NCI-H1048 (cell line): ENCODE results near the gene OR52N4.
"Not testable (repeated sequence)": the region's sequence is repeated elsewhere in the genome, so short reads cannot be mapped to it uniquely, and the experiment has no call there.

ENCODE experiments used
- DNase-seq: peaks from one replicate; lab custom pipeline; 2025; lab: John Stamatoyannopoulos, UW

OR52N4 gene

DNA sequence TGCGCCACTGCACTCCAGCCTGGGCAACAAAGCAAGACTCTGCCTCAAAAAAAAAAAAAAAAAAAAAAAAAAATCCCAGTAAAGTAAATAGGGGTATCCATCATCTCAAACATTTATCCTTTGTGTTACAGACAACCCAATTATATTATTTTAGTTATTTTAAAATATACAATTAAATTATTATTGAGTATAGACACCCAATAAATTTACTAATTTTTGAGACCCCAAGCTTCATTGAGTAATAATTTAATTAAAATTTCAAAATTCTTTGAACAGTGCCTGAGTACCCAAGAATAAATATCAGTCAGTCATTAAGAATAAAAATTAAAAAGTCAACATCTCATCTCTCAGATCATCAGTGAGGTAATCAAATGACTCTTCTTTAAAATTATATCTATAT lies at the start of gene OR52N4:
Gene OR52N4 (plus strand): TSS at position 301 of the 400 bp plus-strand sequence. CDS start 498 bp downstream, outside the sequence.
- DNase-seq: no peak

GRCh38 chr11:5705688-5706087 lies 48.4 kb upstream of the OR52N4 start:
- no peak for DNase-seq

DNA sequence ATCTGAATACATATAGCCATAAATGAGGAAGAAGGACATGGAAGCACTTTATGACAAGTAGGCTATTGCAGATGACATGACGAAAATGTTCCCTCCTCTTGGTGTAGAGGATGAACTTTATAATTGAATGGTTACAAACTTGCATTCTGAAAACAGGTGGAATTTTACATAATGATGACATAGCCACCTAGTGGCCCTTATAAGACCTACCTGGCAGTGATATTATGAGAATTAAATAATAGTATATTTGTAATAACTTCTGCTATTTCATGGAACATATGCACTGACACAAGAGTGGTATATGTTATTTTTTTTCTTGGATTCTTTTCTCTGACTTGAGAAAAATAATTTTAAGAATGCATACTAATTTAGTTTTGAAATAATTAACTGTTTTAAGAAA lies 41.5 kb upstream of the OR52N4 start:
- DNase-seq: no peak

GRCh38 chr11:5713695-5714094 lies 40.3 kb upstream of the OR52N4 start:
- DNase-seq: no peak

GRCh38 chr11:5716518-5716917 lies 37.5 kb upstream of the OR52N4 start:
- not testable (repeated sequence) for DNase-seq

DNA sequence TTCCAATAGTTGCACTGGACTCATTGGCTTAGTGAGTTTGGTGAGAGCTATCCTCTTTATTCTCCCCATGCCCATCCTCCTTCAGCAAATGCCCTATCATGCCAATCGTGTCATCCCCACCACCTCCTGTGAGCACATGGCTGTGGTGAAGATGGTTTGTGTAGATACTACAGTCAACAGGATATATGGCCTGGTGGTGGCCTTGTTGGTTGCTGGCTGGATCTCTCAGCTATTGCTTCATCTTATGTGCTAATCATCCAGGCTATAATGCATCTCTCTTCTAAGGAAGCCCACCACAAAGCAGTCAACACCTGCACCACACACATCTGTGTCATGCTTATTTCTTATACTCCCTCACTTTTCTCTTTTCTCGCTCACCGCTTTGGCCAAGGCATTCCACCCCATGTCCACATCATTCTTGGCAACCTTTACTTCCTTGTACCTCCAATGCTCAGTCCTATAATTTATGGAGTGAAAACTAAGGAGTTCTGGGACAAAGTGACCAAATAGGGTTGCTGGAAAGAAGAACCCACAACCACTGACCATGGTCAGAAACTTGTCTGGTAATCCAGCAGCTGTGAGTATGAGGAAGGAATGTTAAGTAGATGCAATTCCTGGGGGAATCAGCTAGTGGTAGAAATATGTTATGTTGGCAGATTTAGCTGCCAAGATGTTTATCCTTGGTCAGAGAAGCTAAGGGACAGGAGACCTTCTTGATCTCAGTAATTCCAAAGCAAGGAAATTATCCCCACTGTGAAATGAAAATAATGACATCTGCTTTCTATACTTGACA lies 34.1 kb upstream of the OR52N4 start:
- no peak for DNase-seq

DNA sequence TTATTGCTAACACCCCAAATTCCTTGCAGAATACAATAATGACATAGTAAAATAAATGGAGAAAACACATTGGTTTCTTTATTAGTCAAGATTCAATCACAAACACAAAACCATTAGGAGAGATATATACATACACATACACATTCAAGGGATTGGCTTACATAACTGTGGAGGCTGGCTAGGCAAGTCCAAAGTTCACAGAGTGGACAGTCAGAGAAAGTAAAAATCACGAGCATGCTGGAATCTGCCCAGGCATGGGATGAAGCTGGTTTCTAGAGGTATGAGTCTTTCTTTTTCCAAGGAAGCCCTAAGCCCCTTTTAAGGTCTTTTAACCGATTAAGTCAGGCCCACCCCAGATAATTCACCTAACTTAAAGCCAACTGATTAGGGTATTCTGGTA lies 31.4 kb upstream of the OR52N4 start:
- DNase-seq: no peak

DNA sequence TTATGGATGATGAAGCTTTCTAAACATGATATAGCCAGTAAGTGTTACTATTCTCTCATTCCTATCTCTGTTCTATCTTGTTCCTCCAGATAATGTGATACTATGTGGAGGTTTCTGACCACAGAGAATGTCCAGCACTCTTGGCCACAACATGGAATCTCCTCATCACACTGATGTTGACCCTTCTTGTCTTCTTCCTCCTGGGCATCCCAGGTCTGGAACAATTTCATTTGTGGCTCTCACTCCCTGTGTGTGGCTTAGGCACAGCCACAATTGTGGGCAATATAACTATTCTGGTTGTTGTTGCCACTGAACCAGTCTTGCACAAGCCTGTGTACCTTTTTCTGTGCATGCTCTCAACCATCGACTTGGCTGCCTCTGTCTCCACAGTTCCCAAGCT lies 27.7 kb upstream of the OR52N4 start:
- no peak for DNase-seq

DNA sequence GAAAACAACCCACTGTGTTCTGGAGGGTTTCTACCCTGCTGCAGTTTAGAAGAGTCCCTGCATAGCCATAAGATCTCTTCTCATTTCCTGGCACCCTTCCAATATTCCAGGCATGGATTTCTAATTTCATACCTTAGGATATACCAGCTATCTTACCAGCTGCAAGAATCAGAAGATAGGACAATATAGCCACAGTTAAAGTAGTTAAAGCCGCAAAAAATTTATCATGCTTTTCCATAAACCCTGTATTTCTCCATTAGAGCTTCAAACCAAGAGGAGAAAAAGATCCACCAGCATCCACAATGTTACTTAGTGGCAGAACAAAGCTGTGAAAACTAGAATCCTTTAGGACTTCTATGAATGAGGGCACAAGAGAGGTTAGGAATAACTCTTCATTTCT lies 26.4 kb upstream of the OR52N4 start:
- no peak for DNase-seq

DNA sequence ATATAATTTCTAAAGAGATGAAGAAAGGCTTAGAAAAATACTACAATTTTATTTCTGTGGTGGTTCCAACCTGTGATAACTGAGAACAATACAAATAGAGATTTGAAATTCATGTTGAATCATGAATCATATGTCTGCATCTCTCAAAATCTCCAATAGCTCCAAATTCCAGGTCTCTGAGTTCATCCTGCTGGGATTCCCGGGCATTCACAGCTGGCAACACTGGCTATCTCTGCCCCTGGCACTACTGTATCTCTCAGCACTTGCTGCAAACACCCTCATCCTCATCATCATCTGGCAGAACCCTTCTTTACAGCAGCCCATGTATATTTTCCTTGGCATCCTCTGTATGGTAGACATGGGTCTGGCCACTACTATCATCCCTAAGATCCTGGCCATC lies 17.6 kb upstream of the OR52N4 start, which contains the start of gene OR56B1:
Gene OR56B1 (plus strand): TSS at position 53 of the 400 bp plus-strand sequence. CDS start 69 bp downstream, at position 122.
- DNase-seq: no peak

GRCh38 chr11:5737091-5737490 lies 17.0 kb upstream of the OR52N4 start:
- no peak for DNase-seq

DNA sequence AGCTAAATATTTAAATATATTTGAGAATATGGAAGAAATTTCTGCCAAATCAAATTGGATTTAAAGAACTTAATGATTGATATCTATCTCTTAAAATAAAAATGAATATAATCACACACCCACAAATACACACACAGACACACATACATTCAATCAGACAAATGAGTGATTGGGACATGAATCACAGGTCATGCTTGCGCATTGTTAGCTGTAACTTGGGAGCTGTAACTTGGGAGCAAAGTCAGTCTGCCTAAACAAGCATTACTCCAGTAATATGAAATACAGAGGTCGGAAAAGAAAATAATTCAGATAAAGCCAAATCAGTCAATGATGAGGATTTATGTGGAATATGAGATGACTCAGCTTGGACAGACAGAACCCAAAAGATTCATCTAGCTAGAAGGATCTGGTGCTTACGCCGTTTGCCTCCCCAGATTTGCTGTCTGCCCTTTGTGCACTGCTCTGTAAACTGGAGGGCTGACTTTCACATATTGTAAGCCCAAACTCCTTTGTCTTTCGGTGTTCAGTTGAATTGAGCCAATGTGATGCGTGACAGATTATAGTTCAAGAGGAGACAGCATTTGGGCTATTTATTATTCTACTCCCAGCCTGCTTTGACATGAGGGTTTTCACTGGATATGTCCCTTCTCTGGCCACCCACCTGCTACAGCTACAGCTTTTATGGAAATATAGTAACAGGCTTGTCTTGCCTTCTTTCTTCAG lies 16.2 kb upstream of the OR52N4 start:
- no peak for DNase-seq

GRCh38 chr11:5738431-5738830 lies 15.6 kb upstream of the OR52N4 start:
- no peak for DNase-seq

GRCh38 chr11:5746614-5747013 lies 7.4 kb upstream of the OR52N4 start:
- no peak for DNase-seq

DNA sequence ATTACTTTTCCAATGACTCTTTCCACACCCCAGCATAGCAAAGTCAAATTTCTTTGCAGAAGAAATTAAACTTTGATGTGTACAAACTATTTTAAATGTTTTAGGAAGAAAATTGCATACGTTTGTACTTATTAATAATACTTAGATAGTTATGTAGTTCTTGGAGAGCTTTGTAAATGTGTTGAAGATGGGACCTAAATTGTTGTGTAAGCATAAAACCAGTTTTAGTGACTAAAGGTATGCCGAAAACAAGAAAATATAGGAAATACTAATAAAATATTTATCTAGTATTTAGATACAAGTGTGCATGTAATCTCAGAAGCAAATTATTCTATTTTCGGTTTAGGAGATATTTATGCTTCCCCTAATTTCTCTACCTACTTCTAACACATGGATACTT lies 4.2 kb upstream of the OR52N4 start:
- no peak for DNase-seq

GRCh38 chr11:5767056-5767455 lies 13.0 kb downstream of the OR52N4 start:
- no peak for DNase-seq

GRCh38 chr11:5783255-5783654 lies 29.2 kb downstream of the OR52N4 start, which contains the start of gene OR52N5:
Gene OR52N5 (minus strand): TSS chr11:5783355. CDS start chr11:5778634, 4,721 bp downstream.
- no peak for DNase-seq

DNA sequence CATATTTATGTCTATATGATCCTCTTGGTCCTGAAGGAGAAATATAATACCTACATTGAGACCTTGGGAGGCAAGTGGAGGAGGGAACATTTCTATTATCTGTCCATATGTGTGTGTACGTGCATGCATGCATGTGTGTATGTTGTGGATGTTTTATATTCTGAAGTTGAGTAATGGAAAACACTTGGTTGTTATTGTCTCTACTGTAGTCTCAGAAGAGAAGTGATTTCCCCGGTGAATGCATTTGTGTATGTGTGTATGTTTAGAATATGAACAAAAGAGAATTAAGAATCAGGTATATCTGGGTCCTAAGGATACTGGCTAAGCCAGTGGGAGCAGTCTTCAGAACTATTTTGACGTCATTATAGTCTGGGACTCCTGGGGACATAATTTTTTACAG lies 37.1 kb downstream of the OR52N4 start, which contains the start of gene OR52N1:
Gene OR52N1 (minus strand): TSS at position 101 of the 400 bp plus-strand sequence. CDS start 2,449 bp downstream, outside the sequence.
- DNase-seq: no peak

DNA sequence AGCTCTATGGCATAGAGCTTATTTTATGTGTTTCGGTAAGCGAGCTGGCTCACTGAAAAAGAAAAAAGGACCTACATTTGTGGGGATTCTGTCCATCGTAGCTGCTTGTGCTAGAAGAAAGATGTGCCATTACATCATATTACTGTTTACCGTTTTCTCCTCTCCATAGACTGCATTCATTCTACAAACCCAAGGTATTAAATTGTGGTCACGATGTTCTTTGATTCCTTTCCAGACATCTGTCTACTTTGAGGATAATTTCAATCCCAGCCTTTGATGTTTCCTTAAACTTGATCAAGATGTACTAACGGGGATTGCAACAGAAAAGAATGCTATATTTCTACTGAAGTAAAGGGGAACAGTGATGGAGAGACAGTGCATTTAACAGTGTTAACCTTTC lies 42.5 kb downstream of the OR52N4 start:
- no peak for DNase-seq

- no peak for DNase-seq
These were observed 49.9 kb downstream of the OR52N4 start for GRCh38 chr11:5803982-5804381.
